ENCODE data around the gene NFYA.
"Not testable (repeated sequence)": the region's sequence is repeated elsewhere in the genome, so short reads cannot be mapped to it uniquely, and the experiment has no call there.

The NFYA gene

DNA sequence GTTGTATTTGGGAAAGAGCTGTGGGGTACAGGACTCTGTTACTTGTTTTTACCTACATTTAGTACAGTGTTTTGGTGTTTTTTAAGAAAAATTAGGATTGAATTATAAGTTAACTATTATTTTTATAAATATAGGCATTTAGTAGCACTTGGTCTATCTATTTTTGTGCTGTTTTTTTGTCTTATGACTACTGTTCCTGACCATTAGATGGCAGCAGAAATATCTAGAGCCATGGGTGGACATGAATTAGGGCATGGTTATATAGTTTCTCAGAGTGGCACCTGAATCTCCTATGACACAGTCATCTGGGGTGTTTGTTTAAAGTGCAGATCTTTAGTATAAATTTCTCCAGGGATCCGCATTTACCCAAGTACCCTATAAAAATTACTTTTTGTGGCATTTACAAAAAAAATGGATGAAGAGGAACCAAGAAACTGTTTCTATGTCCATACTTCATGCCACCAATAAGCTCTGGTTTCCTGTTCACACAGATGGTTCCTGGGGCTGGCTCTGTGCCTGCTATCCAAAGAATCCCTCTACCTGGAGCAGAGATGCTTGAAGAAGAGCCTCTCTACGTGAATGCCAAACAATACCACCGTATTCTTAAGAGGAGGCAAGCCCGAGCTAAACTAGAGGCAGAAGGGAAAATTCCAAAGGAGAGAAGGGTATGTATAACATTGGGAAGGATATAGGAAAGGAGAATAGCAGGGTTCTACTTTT is 19.8 kb downstream of the NFYA start:
- TF ChIP-seq CTCF (IDR thresholded peaks at IDR 0.05; ENCODE audit: borderline replicate concordance, insufficient read depth, low read depth, low read length) = no peak
- H3K4me3 ChIP-seq (ENCODE audit: low read depth, low read length) = no peak overlapping the region

DNA sequence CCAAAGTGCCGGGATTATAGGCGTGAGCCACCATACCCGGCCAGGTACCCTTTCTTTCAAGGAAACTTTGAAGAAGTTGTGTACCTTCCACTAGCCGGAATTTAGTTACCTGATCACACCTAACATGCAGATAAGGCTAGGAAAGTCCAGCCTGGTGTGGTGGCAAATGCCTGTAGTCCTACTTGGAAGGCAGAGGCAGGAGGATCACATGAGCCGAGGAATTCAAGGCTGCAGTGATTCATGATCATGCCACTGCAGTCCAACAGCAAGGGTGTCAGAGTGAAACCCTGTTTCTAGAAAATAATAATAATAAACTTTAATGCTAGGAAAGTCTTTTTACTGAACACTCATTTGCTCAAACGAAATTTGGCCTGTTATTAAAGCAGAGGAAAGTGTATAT is 21.0 kb downstream of the NFYA start:
- H3K4me3 ChIP-seq (ENCODE audit: low read depth, low read length) = no peak overlapping the region
- TF ChIP-seq CTCF (IDR thresholded peaks at IDR 0.05; ENCODE audit: borderline replicate concordance, insufficient read depth, low read depth, low read length) = no peak

DNA sequence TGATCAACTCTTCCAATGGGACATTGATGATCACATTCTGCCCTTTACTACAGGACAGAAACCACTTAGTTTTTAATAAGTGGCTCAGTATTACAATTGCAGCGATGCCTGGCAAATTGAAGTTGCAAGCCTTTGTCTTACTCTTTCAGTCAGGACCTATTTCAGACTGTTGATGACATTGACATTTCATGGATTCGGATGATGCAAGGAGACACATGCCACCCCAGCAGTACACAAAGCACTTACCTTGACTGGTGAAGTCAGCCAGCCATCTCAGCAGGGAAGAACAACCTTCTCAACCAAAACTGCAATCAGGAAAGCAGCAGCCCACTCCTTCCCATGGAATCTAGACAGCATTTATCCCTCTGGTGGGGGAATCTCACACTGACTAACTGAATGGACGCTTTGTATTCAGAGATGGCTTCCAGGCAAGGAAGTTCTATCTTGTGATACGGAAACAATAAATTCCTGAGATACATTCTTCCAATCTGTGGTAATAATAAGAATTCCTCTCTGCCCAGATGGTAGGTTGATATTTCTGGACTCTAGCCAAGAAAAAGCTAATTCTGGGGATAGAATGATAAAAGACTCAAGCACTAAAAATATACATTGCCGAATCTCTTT is 24.8 kb downstream of the NFYA start:
- no peak overlapping the region for H3K4me3 ChIP-seq (ENCODE audit: low read depth, low read length)
- no peak for TF ChIP-seq CTCF (IDR thresholded peaks at IDR 0.05; ENCODE audit: borderline replicate concordance, insufficient read depth, low read depth, low read length)

- H3K4me3 ChIP-seq (ENCODE audit: low read depth, low read length) = no peak overlapping the region
- no peak for TF ChIP-seq CTCF (IDR thresholded peaks at IDR 0.05; ENCODE audit: borderline replicate concordance, insufficient read depth, low read depth, low read length)
Observed at GRCh38 chr6:41098366-41098765, 25.6 kb downstream of the NFYA start.

- no peak overlapping the region for H3K4me3 ChIP-seq (ENCODE audit: low read depth, low read length)
- no peak for TF ChIP-seq CTCF (IDR thresholded peaks at IDR 0.05; ENCODE audit: borderline replicate concordance, insufficient read depth, low read depth, low read length)
Observed at GRCh38 chr6:41100871-41101287, 28.1 kb downstream of the NFYA start.

DNA sequence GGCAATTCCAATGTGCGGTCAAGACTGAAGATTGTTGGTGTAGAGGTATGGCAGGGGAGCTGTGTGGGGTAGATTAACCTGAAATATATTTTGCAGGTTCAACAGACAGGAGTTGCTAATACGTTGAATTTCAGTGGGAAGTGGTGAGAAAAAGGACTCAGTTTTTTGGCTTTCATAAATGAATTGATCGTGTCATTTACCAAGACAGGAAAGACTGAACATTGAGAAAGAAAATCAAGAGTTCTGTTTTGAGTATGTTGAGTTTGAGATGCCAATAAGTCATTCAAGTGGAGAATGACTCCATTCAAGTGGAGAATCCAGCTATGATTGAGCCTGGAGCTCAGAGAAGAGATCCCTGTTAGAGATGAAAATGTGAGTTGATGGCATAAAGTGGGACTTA is 31.1 kb downstream of the NFYA start:
- H3K4me3 ChIP-seq (ENCODE audit: low read depth, low read length) = no peak overlapping the region
- no peak for TF ChIP-seq CTCF (IDR thresholded peaks at IDR 0.05; ENCODE audit: borderline replicate concordance, insufficient read depth, low read depth, low read length)

DNA sequence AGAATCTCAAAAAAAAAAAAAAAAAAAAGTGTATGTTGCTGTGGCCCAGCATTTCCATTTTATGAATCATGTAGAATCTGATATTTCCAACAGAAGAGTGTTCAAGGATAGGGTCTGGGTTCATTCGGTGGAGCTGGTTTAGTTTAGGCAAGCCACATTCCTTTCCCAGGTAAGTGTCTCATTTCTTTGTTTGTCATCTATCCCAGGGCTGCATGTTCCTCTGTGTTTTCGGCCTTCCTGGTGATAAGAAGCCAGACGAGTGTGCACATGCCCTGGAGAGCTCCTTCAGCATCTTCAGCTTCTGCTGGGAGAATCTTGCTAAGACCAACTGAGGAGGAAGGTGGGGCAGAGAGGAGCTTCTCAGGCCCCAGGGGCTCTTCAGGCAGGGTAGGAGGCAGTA is 38.2 kb downstream of the NFYA start:
- TF ChIP-seq CTCF (IDR thresholded peaks at IDR 0.05; ENCODE audit: borderline replicate concordance, insufficient read depth, low read depth, low read length) = no peak
- H3K4me3 ChIP-seq (ENCODE audit: low read depth, low read length) = no peak overlapping the region

DNA sequence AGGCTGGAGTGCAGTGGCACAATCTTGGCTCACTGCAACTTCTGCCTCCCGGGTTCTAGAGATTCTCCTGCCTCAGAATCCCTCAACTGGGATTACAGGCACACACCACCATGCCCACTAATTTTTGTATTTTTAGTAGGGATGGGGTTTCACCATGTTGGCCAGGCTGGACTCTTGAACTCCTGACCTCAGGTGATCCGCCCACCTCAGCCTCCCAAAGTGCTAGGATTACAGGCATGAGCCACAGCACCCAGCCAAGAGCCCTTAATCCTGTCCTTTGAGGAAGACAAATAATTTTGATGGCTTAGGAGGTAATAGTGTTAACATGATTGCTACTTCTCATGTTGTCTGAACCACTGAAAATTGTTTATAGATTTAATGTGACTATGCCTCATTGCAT is 42.3 kb downstream of the NFYA start:
- not testable (repeated sequence) for H3K4me3 ChIP-seq (ENCODE audit: low read depth, low read length)
